NCI-H1417 treated with DMSO at 0.1 percent for 48 hours (cell line): ENCODE data around the gene ICAM4.

Experiments
- DNase-seq: peaks from one replicate; lab custom pipeline; 2025; lab: John Stamatoyannopoulos, UW

Gene ICAM4

DNA sequence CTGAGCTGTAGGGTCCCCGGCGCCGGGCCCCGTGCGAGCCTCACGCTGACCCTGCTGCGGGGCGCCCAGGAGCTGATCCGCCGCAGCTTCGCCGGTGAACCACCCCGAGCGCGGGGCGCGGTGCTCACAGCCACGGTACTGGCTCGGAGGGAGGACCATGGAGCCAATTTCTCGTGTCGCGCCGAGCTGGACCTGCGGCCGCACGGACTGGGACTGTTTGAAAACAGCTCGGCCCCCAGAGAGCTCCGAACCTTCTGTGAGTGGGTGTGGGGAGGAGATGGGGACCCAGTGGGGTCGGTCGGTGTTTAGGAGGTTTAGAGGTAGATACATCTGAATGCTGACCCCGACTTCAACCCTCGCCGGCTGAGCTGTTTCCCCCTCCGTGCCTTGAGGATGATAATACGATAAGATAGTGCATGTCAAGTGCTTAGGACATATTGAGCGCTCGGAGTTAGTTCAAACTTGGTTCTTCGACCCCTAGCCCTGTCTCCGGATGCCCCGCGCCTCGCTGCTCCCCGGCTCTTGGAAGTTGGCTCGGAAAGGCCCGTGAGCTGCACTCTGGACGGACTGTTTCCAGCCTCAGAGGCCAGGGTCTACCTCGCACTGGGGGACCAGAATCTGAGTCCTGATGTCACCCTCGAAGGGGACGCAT lies 4.9 kb downstream of the ICAM4 start:
- DNase-seq = no peak

DNA sequence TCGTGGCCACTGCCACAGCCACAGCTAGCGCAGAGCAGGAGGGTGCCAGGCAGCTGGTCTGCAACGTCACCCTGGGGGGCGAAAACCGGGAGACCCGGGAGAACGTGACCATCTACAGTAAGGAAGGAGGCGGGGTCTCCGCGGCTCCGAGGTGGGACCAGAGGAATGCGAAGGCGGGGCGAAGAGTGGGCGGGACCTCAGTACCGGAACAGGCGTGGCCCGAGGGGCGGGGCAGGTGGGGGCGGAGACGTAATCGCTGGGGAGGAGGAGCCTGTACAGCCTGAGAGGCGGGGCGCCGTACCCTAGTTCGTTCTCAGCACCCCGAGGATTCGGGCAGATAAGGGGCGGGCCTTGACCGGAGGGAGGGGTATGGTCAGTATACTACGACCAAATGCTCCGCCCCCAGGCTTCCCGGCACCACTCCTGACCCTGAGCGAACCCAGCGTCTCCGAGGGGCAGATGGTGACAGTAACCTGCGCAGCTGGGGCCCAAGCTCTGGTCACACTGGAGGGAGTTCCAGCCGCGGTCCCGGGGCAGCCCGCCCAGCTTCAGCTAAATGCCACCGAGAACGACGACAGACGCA lies 5.5 kb downstream of the ICAM4 start:
- no peak for DNase-seq

DNA sequence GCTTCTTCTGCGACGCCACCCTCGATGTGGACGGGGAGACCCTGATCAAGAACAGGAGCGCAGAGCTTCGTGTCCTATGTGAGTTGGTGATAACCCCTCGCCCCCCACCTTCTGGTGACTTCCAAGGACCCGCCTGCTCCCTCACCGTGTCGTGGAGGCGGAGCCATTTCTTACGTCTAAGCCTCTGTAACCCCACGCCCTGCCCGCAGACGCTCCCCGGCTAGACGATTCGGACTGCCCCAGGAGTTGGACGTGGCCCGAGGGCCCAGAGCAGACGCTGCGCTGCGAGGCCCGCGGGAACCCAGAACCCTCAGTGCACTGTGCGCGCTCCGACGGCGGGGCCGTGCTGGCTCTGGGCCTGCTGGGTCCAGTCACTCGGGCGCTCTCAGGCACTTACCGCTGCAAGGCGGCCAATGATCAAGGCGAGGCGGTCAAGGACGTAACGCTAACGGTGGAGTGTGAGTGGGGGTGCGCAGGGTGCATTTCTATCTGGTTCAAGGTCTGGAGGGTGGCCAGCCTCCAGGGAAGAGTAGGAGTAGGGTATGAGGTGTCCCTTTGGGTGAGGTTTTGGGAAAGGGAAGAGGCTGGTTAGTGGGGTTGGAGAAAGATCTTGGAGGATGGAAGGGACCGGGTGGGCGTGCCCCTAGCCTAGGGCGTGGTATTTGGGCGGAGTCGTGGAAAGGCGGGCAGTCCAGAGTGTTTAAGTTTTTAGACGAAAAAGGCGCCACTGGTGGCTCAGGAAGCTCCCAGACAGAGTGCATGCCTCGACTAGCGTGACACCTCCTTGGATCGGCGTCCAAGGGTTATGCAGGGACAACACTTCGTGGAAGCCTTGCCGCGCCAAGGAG lies 6.3 kb downstream of the ICAM4 start:
- no peak for DNase-seq

DNA sequence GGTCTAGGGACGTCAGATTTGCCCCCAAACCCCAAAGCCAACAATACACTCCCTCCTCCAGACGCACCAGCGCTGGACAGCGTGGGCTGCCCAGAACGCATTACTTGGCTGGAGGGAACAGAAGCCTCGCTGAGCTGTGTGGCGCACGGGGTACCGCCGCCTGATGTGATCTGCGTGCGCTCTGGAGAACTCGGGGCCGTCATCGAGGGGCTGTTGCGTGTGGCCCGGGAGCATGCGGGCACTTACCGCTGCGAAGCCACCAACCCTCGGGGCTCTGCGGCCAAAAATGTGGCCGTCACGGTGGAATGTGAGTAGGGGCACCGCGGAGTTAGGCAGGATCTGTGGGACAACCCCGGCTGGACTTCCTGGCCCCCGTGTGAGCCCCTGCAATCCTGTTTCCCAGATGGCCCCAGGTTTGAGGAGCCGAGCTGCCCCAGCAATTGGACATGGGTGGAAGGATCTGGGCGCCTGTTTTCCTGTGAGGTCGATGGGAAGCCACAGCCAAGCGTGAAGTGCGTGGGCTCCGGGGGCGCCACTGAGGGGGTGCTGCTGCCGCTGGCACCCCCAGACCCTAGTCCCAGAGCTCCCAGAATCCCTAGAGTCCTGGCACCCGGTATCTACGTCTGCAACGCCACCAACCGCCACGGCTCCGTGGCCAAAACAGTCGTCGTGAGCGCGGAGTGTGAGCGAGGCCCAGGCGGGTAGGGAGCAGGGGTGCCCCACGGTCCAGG lies 7.0 kb downstream of the ICAM4 start:
- DNase-seq = no peak

DNA sequence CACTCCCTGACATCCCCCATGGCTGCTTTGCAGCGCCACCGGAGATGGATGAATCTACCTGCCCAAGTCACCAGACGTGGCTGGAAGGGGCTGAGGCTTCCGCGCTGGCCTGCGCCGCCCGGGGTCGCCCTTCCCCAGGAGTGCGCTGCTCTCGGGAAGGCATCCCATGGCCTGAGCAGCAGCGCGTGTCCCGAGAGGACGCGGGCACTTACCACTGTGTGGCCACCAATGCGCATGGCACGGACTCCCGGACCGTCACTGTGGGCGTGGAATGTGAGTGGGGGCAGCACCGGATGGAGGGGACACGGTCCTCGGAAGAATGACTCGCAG lies 7.6 kb downstream of the ICAM4 start:
- no peak for DNase-seq

DNA sequence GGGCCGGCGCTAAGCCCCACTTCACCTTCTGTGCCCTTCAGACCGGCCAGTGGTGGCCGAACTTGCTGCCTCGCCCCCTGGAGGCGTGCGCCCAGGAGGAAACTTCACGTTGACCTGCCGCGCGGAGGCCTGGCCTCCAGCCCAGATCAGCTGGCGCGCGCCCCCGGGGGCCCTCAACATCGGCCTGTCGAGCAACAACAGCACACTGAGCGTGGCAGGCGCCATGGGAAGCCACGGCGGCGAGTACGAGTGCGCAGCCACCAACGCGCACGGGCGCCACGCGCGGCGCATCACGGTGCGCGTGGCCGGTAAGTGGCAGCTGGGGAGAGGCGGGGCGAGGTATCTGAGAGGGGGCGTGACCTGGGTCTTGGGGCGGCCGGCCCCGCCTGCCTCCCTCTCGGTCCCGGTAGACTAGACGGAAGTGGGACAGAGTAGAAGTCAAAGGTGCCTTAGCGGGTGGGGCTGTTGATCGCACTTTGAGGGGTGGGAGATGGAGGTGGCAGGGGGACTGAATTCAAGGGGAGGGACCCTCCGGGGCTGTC lies 8.6 kb downstream of the ICAM4 start:
- DNase-seq = no peak

DNA sequence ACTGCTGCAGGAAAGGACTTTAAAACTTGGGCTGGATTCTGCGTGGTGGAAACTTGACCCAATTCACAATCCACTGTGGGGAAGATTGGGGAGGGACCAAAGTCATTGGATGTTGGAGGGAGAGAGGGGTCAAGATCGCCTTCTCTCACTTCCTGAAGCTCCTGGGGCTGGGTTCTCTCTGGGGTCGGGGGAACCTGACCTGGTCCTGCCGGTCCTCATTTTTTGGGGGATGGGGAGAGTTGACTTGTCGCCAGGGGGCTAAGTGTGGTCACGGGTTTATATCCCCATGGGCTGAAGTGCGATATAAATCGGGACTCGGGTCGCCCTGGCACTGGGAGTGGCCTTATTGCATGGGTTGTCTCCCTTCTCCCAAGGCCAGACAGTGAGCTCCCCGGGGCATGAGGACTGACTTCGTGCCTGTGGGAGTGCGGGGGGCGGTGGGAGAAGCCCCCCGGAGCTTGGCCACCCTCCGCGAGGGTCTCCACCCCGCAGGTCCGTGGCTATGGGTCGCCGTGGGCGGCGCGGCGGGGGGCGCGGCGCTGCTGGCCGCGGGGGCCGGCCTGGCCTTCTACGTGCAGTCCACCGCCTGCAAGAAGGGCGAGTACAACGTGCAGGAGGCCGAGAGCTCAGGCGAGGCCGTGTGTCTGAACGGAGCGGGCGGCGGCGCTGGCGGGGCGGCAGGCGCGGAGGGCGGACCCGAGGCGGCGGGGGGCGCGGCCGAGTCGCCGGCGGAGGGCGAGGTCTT lies 9.3 kb downstream of the ICAM4 start:
- DNase-seq = no peak

DNA sequence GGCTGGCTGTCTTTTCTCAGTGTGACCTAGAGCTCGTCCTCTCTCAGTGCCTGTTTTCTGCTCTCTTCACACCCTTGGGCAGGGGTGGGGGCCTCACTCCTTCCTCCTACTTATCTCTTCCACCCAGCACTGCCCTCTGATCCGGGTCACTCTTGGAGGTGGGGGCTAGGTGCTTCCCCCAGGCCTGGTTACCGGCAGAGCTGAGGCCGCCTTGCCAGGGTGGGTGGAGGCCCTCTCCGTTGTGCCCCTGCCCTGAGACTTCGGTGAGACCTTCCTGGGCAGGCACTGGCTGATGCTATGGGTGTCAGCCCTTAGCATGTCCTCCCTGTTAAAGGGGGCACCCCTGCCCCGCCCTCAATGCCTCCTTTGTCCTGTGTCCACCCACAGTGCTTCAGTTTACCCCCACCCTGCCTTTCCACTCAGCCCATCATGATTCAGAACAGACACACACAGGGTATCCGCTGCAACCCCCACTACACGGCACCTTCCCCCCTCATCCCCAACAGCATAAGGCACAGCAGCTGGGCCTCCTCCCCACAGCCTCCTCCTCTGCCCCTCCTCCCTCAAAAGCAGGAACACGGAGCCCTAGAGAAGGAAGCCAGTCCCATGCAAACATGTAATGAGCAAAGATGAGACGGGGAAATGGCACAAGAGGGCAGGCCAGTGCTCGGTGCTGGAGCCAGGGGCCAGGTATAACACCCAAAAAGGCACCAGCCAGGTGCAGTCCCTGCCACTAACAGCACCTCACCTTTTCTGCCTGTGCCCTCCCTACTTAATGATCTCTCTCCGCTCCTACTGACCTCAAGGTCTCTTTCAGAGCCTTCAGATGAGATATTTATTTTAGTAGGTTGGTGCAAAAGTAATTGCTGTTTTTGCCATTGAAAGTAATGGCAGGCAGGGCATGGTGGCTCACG lies 13.0 kb downstream of the ICAM4 start:
- DNase-seq = no peak

DNA sequence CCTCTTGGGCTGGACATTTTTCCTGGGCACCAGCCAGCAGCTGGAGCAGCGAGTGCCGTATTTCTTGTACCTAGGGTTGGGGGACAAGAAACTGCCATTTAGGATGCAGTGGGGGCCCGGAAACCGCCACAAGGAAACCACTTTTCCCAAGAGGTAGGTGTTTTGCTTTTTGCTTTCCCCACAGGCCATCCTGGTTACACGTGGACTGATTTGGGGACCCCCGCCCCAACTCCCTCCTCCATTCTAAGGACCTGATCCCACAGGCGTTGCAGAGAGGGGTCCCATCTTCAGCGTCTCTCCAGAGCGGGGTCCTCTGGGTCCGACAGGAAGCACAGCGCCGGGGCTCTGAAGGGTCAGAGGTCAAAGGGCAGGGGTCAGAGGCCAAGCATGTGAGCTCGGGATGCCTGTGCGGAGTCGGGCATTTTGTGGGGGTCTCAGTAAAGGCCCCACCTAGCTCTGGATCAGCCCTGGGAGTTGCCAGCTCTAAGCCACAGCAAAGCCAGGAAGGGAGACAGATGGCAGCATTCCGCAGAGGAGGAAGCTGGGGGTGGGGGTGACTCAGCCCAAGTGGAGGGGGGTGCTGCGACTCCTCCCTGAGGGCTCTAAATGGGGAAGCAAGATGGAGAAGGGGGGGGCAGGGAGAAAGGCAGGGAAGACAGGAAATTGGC lies 18.5 kb downstream of the ICAM4 start:
- DNase-seq = no peak

DNA sequence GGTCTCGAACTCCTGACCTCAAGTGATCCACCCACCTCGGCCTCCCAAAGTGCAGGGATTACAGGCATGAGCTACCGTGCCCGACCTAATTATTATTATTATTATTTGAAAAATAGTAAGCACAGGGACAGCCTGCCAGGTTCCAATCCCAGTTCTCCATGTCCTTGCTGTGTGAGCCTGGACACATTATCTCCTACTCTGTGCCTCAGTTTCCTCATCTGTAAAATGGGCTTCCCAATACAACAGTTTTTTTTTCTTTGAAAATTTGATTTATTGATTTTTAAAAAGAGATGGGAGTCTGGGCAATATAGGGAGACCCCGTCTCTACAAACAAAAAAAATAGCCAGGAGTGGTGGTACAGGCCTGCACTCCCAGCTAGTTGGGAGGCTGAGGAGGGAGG lies 19.6 kb downstream of the ICAM4 start:
- DNase-seq = no peak

DNA sequence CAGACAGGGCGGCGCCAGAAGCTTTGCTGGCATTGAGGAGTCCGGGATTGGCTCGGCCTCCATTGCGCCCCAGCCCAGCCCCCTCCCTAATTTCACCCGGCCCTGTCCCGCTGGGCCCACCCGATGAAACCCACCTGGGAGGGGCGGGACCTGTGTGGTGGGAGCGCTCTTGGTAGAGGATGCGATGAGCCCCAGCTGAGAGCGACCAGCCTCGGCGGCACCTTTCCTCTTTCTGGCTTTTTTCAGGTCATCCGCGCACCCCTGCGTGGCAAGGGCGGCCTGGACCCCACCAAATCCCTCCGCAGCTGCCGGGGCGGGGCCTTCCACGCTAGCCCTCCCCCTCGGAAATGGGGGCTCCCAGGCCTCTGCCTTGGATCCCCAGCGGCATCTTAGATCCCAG lies 22.7 kb downstream of the ICAM4 start, which contains the start of gene ZGLP1:
Gene ZGLP1 (minus strand): TSS at position 393 of the 400 bp plus-strand sequence.
- no peak for DNase-seq

DNA sequence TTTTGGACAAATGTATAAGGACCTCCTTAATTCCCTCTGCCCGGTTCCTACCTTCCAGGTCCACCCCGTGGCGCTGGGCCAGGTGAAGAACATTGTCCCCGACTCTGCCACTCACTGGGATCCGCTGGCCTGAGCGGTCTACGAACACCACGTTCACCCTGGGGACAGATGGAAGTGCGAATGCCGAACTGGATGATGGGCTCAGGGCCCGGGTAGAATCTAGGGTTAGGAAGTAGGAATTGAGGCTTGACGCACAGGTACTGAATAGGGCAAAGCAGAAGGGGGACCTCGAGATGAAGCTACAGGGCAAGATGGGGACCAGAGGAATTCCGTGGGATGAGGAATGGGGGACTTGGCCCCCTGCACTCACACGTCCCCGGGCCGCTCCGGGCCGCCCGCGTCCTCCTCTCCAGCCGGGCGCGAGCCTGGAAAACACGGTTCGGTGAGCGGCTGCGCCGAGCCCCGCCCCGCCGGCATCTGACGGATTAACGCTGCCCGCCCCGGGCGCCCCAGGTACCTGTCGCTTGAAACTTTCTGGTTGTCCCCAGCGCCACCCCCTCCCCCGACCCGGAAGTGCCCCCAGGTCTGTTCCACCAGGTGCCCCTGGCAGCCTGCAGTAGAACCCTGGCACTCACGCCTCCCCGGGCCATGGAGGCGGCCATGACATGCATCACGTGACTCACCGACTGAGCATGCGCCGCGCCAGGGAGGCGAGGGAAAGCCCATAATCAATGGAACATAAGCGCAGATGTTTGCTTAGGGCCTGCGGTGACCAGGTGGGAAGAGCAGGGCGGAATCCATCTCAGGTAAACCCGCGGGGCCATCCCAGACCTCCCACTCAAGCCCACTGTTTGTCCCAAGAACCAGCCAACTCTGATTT lies 28.8 kb downstream of the ICAM4 start, which contains the start of gene FDX2:
Gene FDX2 (minus strand): TSS at position 681 of the 880 bp plus-strand sequence. CDS start 19 bp downstream, at position 662.
- peak; percentile 75 for DNase-seq

DNA sequence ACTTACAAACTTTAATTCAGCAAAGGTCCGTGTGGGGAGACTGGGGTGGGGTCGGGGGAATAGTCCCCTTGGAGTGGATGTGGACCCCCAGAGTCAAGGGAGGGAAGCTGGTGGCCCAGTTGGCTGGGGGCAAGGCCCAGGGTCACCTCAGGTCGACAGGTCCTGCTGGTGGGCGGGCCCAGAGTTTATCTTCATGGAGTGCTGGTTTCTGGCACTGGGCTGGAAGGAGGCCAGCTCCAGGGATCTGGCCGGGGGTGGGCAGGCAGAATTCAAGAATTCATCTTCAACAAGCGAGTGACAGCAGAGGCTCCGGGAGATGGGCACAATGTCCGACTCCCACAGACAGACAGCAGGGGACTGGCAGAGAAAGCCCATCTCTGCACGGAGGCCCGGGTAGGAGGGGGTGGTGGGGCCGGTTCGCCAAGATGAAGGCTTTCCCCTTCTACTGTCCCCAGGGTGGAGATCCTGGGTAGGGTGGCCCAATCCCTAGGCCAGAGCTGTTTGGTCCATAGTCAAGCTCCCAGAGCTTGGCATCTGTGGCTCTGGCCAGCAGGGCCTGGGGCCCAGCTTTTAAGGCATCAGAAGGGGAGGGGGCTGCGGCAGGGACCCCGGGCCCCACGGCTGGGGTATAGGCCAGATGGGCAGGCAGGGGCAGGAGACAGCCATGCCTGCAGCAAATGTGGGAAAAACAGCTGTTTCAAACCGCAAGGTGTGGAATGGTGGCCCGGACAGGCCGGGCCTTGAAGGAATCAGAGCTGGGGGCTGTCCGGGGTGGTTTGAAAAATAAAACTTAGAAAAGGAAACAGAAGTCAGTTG lies 29.7 kb downstream of the ICAM4 start:
- DNase-seq = no peak

DNA sequence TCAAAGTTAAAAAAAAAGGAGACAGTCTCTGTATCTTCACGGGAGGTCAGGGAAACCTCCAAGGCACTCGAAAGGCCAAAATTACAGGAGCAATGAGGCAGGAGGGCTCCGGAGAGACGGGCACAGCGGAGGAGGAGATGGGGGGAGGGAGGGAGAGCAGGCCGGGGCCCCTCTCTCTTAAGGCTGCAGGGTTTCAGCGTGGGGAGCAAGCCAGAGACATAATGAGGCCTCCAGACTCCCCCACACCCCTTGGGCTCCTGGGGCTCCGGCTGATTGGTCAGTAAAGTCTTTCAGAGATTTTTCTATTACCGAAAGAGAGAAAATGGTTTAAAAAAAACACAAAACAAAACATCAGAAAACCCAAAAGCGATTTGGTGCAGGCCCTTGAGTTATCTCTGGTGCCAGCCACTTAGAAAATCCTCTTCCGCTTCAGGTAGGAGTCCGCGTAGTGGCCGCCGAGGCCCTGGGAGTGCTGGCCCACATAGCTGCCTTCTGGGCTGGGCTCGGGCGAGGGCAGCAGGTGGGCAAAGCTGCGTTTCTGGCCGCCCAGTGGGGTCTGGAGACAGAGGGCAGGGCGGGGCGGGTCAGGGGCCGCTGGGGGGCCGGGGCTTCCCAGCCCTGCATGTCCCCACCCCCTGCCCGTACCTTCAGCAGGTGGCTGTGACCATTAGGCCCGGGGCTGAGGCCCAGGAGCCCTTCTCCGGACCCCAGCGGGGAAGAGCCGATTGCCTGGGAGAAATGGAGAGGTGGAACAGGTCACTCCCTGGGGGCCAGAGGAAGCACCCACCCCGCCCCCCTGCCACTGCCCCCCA lies 30.5 kb downstream of the ICAM4 start:
- no peak for DNase-seq

DNA sequence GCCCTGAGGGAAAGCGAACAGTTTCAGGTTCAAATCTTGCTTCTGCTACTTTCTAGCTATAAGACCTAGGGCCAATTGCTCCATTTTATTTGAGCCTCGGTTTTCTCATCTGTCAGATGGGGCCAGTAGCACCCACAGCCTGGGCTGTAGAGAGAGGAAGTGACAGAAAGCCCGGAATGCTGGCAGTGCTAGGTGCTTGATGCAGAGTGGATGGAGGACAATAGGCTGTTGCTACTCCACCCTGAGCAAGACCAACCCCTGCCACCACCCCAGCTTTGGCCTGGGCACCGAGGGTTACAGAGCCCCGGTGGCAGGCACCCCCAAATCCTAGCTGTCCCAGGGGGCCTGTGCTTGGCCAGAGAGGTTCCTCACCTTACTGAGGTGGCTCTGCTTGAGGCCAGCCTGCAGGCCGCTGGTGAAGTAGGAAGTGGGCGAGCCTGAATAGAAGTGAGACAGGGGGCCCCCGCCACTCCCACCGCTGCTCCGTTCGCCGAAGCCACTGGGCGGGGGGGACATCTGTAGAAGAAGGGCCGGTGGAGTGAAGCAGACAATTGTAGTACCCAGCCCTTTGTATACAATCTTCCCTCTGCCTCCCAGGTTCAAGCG lies 31.2 kb downstream of the ICAM4 start:
- DNase-seq = no peak

DNA sequence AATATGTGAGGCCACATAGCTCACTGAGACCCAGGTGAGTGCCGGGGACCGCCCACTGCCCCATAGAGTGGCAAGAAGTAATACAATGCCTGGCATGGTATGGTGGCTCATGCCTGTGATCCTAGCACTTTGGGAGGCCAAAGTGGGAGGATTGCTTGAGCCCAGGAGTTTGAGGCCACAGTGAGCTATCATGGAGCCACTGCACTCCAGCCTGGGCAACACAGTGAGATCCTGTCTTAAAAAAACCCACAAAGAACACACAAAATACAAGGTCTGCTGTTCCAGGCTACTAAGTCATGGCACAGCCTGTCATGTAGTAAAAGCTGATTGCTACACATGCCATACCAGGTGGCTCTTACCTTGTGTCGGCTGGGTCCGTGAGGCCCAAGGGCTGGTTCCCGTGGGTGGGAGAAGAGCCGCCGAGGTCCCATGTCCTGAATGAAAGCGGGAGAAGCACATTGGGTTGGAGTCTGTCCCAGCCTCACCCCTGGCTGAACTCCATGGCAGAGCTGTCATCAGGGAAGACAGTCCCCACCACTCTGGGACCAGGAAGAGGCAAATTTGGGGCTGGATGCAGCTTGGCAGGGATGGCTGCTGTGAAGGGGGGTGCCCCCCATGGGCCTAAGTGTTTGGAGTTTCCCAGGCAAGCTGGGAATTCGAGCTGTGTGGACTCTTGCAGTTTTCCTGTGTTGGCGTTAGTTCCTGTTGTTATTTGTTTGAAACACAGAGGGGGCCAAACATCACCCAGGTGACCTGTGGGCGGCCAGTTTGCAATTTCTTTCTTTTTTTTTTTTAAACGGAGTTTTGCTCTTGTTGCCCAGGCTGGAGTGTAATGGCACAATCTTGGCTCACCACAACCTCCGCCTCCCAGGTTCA lies 32.3 kb downstream of the ICAM4 start:
- DNase-seq = no peak
